CD1c-positive myeloid dendritic cell (primary cell): Measurements from ENCODE around the gene SFN.
A peak's percentile ranks its signal among the peaks of the same experiment; 100 is the strongest.
"Not testable (repeated sequence)": the region's sequence is repeated elsewhere in the genome, so short reads cannot be mapped to it uniquely, and the experiment has no call there.

ENCODE experiments used
- DNase-seq: peaks from one replicate; pipeline ENCODE4 v3.0.0-alpha.2; 2016; ENCODE audit errors: extremely low spot score

Gene SFN

DNA sequence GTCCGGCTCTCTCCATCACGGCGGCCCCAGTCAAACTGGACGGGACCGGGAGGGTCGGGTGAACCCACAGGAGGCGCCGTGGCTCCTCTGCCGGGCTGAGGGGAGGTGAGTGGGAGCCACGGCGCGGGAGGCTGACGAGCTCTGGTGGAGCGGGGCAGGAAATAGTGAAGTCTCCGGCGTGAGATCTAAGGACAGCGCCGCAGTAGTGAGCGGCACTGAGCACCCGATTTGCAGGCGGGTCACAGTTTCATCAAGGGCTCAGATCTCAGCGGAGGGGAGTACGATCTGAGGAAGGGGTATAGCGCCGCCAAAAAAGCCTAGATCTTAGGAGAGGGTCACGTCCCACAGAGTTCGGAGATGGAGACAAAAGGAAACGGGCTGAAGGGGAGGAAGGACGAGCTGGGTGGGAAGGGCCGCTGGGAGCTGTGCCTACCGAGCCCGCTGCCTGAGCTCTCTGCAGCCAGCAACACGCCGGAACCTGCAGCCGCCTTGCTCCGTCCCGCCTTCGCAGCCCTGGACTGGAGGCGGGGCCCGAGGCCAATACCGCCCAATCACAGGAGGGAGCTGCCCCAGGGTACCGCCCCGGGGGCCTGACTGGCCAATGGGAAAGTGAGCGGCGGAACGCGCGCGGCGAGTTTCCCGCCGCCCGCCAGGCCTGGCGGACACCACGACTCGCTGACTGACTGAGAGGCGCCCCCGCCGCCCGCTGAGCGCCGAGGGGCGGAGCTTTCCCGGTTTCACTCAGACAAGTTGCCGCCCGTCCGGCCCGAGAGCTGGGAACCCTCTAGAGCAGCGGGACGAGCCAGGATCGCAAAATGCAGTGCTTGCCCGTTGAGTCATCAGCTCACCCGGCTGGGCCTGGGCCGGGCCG lies 1.9 kb downstream of the SFN start:
- DNase-seq, result peak; percentile 98

DNA sequence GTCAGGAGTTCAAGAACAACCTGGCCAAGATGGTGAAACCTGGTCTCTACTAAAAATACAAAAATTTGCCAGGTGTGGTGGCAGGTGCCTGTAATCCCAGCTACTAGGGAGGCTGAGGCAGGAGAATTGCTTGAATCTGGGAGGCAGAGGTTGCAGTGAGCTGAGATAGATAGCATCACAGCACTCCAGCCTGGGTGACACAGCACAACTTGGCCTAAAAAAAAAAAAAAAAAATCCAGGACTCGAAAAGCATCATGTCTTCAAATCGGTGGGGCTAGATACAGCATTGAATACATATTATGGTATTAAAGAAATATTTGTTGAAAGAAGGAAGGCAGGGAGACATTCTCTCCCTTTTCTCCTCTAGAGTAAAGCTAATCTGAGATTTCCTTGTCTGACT lies 10.1 kb downstream of the SFN start:
- not testable (repeated sequence) for DNase-seq

DNA sequence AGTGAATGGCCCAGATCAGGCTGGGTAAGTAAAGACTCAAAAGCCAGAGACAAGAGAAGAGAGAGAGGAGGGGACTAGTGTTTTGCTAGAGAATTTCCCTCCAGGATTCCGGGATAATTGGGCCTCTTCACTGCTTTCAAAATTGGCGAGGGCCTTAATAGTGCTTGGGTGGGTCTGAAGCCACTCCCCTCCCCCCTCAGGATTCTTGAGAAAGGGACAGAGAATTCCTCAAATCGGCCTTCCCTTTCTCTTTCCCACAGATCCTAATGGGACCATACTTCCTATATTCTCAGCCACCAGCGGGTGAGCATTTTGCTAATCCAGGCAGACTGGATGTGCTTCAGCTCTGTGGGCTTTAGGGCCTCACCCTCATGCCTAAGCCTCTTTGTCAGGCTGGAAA lies 11.9 kb downstream of the SFN start:
- no peak for DNase-seq

DNA sequence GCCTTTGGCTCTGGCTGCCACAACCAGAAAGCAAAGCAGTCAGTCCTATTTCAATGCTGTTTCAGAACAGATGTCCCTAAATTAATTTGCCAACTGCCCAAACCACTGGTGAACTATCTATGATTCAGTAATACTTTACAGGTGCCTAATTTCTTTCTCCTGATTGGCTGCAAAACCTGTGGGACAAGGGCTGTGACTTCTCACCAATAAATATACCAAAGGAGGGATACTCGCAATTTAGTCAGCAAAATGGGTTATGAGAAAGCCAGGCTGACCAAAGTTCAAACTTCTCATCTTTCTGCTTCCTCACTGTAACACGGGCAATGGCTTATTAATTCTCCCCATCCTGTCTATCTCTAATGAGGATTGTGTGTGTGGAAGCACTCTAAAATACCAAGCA lies 14.4 kb downstream of the SFN start:
- no peak for DNase-seq

DNA sequence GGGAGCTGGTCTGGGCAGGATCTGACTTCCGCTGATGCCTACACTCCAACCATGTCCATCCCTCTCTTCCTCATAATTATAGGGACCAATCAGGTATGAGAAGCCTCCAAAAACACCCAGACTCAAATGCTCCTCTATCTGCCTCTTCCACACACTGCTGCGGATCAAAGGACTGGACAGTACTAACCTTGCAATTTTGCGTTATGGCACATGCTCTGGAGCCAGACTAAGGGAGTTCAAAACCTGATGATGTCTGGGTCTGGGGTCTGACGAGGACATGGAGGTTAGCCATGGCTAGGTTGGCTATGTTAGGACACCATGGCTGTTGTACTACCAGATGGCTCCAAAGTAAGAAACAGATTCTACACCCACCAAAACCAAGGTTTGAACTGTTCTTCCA lies 16.8 kb downstream of the SFN start:
- no peak for DNase-seq

DNA sequence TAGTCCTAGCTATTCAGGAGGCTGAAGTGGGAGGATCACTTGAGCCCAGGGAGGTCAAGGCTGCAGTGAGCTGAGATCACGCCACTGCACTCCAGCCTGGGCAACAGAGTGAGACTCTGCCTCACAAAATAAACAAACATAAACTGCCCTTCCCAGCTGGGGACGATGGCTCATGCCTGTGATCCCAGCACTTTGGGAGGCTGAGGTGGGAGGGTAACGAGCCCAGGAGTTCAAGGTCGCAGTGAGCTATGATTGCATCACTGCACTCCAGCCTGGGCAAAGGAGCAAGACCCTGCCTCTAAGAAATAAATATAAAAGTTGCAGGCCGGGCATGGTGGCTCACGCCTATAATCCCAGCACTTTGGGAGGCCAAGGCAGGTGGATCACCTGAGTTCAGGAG lies 18.7 kb downstream of the SFN start:
- DNase-seq, result not testable (repeated sequence)

GRCh38 chr1:26882696-26883463 lies 19.9 kb downstream of the SFN start:
- no peak for DNase-seq

DNA sequence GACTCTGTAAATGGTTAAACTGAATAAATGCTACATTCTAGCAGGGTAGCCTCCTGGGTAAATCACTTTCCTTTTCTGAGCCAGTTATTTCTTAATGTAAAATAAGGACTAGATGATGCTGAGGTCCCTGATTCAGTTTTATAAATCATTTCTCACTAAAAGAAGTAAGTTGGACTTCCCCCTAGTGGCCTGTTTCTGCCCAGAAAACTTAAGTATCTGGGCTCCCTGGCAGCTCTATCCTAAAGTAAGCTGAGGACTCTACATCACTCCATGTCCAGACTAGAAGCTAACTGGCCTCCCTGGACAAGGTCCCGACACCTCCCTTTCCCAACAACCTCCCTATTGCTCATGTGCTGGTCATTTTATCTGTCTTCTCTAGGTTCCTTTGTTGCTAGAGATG lies 24.2 kb downstream of the SFN start:
- DNase-seq, result peak; percentile 42

GRCh38 chr1:26888231-26888630 lies 25.3 kb downstream of the SFN start:
- no peak for DNase-seq

DNA sequence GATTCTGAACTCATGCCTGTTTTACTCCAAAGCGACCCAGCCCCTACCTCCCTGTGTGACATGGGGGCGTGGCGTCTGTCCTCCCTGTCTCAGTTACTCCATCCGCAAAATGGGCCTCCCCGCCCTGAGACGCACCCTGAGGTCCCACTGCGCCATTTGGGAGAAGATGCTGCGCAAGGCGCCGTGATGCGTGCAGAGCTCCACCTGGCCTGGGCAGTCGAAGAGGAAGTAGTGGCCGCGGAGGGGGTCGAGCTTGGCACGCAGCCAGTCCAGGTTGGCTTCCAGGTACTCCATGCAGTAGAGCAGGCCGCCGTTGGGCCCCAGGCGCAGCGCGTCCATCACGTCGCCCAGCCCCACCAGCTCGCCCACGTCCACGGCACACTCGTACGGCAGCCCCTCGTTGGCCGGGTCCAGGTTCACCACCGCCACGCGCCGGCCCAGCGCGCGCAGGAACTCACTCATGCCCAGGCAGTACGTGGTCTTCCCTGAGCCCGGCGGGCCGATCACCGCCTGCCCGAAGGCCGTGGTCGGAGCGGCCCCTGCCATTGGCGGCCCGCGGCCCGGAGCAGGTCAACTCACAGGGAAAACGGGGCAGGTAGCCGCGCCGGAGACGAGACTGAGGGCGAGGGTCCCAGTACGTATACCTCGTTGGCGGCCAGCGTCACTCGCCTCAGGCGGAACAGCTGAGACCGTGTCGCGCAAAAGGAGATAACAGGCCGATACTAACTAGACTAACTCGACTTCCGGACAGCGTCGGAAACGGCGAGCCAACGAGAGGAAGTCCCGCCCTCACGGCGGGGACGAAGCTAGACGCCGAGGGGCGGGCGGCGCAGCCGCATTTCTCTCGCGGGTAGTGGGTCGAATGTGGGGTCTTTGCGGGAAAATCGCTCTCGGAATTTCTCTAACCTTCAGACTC lies 26.9 kb downstream of the SFN start, which contains the start of gene GPN2:
TSS of gene GPN2 (minus strand) at position 733 of the 916 bp plus-strand sequence. CDS start at position 546, 187 bp downstream.
- peak; percentile 82 for DNase-seq

DNA sequence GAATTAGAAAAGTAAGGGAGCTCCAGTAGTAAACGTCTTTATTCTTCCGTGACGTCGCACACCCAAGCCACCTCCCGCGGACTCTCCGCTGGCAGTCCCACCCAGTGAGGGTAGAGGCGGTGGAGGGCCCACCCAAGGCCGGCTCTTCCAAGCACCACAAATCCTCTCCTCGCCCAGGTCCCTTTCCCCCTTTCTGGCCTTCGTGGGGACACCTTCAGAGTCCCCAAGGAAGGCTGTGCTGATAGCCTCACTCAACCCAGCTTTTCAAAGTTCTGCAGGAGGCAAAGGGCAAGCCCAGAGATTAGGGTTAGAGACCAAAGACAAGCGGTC lies 27.5 kb downstream of the SFN start:
- no peak for DNase-seq

GRCh38 chr1:26894263-26894662 lies 31.3 kb downstream of the SFN start:
- no peak for DNase-seq

DNA sequence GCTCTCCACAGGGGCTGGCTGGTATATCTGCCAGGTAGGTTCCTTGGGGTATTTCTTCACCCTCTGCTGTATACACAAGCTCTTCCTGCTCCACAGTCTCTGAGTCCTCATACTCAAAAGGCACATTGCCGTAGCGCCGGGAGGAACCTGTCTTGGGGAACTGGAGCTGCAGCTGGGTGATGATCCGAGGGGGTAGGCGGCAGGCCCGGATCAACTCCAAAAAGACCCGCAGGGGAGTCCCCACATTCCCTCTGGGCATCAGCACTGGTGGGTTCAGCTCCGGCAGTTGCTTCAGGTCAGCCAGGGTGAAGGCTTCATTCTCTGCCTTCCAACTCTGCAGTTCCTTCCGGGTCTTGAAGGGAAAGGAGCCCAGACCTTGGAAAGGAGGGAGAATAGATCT lies 34.4 kb downstream of the SFN start:
- no peak for DNase-seq

DNA sequence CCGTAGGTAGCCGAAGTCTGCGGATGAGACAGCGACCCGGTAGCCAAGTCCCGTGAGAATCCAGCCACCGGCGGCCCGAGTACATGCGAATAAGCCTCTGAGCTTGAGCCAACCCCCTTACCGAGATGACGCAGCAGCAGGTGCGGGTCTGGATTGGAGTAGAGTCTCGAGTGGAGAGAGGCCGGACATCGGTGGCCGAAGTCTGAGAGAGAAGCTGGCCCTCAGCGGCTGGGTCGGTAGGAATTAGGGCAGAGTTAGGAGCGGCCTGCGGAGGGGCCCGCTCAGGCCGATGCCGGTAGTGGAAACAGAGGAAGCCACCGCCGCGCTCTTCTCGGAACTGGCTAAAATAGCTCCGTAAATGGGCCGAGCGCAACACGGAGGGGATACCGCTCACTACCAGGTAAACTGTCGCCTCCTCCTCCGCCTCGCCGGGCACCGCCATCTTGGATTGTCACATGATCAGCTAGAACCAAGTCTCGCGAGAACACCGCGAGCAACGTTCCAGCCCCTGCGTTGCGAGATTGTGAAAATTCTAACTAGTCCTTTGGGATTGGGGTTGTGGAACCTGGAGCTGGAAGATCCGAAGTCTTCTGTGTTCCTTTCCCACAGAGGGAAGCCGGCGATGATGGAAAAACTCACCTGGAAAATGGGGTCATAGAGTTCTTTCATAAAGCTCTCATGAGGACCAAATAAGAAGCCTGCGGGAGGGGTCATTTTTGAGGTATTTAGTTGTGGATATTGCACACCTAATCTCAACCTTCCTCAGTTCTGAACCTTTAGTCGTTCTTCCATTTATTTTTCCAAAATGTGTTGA lies 37.3 kb downstream of the SFN start, which contains the start of gene GPATCH3:
TSS of gene GPATCH3 (minus strand) at position 467 of the 814 bp plus-strand sequence. CDS start at position 442, 25 bp downstream.
- DNase-seq, result peak; percentile 94

- no peak for DNase-seq
Observed at GRCh38 chr1:26900815-26901511, 38.0 kb downstream of the SFN start.

DNA sequence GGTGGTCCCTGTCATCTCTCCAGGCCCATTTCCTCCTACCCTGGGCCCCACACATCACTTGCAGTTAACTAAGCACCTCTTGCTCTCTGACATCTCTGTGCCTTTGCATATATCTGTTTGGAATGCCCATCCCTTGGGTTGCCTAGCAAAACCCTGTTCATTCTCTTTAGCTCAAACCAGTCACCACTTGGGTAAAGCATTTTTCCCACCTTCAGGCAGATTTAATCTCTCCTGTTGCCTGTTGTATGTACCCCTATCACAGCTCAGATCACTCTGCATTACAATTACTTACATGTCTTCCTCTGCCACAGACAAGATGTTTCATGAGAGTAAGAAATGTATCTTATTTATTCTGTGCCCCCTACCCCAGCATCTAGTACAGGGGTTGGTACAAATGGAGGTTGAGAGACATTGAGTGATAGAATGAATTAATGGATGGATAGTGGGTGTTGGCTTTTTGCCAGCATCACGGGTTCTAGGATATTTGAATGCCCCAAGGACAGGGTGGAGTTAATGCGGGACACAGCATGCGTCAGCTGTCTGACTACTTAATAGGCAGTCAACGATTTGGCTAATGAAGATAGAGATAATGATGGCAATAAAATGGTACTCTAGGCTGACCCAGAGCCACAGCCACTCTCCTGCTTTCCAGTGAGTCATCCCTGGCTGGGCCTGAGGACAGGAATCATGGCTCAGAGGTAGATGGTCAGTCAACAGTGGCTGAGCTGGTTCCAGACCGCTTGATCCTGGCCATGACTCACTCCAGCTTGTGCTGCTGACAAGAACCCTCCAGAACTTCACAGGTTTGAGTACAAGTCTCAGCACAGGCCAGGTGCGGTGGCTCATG lies 44.3 kb downstream of the SFN start:
- DNase-seq, result no peak

DNA sequence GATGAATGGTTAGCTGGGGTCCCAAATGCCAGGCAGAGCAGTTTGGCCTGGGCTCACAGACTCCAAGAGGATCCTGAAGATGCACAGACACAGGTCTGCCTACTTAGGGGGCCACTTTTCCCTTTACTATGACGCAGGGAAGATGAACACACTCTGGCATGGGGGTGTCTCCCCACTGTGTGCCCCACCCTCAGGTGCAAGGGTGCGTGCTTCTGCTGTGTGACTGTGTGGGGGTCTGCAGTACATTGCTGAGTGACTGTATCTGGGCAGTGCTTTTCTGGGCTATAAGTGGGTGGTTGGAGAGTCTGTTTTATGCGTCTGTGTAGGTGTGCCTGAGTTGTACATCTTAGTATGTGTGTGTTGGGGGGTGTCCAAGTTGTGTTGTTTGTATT lies 47.0 kb downstream of the SFN start:
- no peak for DNase-seq

- no peak for DNase-seq
Observed at GRCh38 chr1:26910343-26911160, 47.6 kb downstream of the SFN start.
